IPS-15b (cell line): ENCODE results near the gene COL24A1.
"Not testable (repeated sequence)": the region's sequence is repeated elsewhere in the genome, so short reads cannot be mapped to it uniquely, and the experiment has no call there.

Experiments
- H3K27me3 ChIP-seq: one replicate; pipeline ENCODE4 v1.6.1; 2013; ENCODE audit warnings: low read length; ENCODE audit not compliant: control insufficient read depth, insufficient read depth
- H3K36me3 ChIP-seq: one replicate; pipeline ENCODE4 v1.6.1; 2013; ENCODE audit warnings: low read length; ENCODE audit not compliant: control insufficient read depth, insufficient read depth
- H3K4me1 ChIP-seq: one replicate; pipeline ENCODE4 v1.6.1; 2013; ENCODE audit warnings: mild to moderate bottlenecking, low read length; ENCODE audit not compliant: control insufficient read depth, insufficient read depth
- H3K4me3 ChIP-seq: one replicate; pipeline ENCODE4 v1.5.1; 2013; ENCODE audit warnings: low read depth, low read length
- H3K9ac ChIP-seq: one replicate; pipeline ENCODE4 v1.6.1; 2013; ENCODE audit warnings: low read depth, mild to moderate bottlenecking, low read length
- H3K9me3 ChIP-seq: one replicate; pipeline ENCODE4 v1.6.1; 2013; ENCODE audit warnings: mild to moderate bottlenecking, low read length; ENCODE audit not compliant: control insufficient read depth, insufficient read depth

COL24A1 gene

DNA sequence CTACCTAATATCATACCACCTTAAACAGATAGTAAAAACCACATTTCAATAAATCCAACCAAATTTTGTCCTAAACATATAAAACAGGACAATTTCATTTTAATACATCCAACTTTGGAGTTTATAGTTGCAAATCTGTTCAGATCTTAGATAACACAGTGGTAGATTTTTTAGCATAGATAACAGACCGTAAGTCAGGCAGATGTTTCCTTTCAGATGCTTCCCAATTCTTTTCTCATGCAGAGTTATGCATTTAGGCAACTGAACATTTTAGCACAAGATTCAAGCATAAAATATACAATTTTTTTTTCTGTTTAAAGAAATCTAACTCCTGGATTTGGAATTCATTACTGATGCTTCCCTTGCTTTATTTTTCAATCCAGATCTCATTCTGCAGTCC is 291.8 kb downstream of the COL24A1 start:
- Histone ChIP-seq H3K9ac (no peak overlapping the region), H3K4me3 (no peak overlapping the region), H3K27me3 (no peaks in the 10 kb centered on the region), H3K4me1 (no peaks in the 10 kb centered on the region), H3K36me3 (no peaks in the 10 kb centered on the region), H3K9me3 (no peaks in the 10 kb centered on the region)

DNA sequence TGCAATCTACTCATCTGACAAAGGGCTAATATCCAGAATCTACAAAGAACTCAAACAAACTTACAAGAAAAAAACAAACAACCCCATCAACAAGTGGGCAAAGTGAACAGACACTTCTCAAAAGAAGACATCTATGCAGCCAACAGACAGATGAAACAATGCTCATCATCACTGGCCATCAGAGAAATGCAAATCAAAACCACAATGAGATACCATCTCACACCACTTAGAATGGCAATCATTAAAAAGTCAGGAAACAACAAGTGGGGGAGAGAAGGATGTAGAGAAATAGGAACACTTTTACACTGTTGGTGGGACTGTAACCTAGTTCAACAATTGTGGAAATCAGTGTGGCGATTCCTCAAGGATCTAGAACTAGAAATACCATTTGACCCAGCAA is 292.9 kb downstream of the COL24A1 start:
- H3K4me1 ChIP-seq, H3K4me3 ChIP-seq, H3K36me3 ChIP-seq, H3K9ac ChIP-seq, H3K9me3 ChIP-seq, H3K27me3 ChIP-seq: not testable (repeated sequence)

DNA sequence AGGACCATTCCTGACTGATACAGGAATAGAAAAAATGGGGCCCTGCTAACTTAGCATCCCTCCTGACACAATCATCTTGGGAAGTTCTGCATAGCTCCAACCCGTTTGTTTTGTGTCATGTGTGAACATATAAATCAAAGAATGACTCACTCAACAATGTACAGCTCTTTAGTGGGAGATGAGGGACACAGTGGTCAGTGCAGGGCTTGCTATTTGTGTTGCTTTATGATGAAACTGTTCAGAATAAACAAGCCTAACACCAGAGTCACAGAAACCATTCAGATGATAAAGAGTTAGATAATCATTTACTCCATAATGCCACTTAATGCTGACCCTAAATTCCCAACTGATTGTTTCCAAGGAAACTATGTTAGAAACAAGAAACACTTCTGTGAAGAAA is 294.1 kb downstream of the COL24A1 start:
- no peaks in the 10 kb centered on the region for H3K36me3 ChIP-seq
- no peaks in the 10 kb centered on the region for H3K9me3 ChIP-seq
- no peaks in the 10 kb centered on the region for H3K4me1 ChIP-seq
- H3K9ac ChIP-seq = no peak overlapping the region
- no peaks in the 10 kb centered on the region for H3K27me3 ChIP-seq
- no peak overlapping the region for H3K4me3 ChIP-seq

DNA sequence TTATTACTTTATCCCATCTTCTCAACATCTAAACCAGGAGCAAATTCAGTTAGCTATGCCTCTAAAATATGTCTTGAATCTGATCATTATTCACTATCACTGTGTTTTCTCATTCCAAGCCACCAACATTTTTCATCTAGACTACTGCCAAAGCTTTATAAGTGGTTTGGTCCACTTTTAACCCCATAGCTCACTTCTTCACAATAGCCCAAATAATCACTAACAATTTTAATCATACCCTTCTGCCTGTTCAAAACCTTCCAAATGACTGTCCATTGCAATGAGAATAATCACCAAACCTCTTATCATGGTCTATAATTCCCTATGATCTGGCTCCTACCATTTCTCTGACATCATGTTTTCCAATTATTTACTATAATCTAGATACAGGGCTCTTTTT is 298.6 kb downstream of the COL24A1 start:
- Histone ChIP-seq H3K9ac (no peak overlapping the region), H3K27me3 (no peaks in the 10 kb centered on the region), H3K4me1 (no peaks in the 10 kb centered on the region), H3K36me3 (no peaks in the 10 kb centered on the region), H3K4me3 (no peak overlapping the region), H3K9me3 (no peaks in the 10 kb centered on the region)

DNA sequence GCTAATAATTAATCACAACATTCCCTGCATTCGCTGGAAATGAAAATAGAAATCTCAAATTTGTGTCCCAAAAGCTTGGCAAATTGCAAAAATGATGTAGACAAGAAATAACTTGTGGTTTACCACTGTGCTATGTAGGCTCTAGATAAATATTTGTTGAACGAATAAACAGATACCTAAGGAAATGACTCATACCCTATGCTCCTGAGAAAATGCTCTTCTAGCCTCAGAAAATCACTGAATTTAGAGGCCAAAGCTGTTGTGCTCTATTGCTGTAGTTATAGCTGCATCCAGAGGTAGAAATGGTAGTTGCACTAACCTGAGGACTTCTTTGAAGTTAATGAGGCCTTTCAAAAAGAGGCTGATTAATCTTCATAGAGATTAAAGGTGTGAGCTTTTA is 306.3 kb downstream of the COL24A1 start:
- Histone ChIP-seq H3K27me3 (no peaks in the 10 kb centered on the region), H3K36me3 (no peaks in the 10 kb centered on the region), H3K4me1 (no peaks in the 10 kb centered on the region), H3K4me3 (no peak overlapping the region), H3K9me3 (no peaks in the 10 kb centered on the region), H3K9ac (no peak overlapping the region)

DNA sequence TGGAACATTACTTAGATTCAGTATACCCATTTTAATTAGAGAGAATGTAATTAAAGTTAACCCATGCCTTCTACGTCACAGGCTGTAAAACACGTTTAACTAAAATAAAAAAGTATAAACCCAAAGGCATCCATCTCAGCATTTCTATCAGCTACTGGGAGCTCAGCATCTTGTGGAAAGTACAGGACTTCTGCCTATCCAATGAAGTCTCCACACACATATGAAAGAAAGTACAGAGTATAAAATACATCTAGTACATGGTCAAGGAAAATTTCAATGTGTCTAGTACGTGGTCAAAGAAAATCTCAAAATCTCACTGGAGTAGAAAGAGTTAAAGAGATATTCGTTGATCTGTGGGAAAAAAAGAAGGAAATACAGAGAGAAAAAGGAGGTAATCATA is 306.9 kb downstream of the COL24A1 start:
- Histone ChIP-seq H3K4me3 (no peak overlapping the region), H3K9me3 (no peaks in the 10 kb centered on the region), H3K27me3 (no peaks in the 10 kb centered on the region), H3K9ac (no peak overlapping the region), H3K4me1 (no peaks in the 10 kb centered on the region), H3K36me3 (no peaks in the 10 kb centered on the region)

DNA sequence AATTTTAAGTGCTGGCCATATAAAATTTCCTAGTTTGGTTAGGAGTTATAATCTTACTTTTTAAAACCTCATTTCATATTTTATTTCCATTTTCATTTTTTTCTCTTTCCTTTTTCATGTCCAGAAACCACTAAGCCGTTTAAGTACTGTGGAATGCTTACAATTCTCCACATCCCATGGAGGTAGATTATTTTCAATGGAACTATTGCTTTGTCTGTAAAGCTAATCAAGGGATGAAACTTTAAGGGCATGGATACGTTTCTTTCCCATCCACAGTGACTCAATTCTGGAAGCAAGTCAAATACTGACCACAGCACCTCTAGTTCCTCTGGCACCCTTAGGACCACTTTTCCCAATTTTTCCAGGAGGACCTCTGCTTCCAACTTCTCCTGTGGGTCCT is 309.2 kb downstream of the COL24A1 start:
- Histone ChIP-seq H3K36me3 (no peaks in the 10 kb centered on the region), H3K4me1 (no peaks in the 10 kb centered on the region), H3K9me3 (no peaks in the 10 kb centered on the region), H3K4me3 (no peak overlapping the region), H3K9ac (no peak overlapping the region), H3K27me3 (no peaks in the 10 kb centered on the region)

DNA sequence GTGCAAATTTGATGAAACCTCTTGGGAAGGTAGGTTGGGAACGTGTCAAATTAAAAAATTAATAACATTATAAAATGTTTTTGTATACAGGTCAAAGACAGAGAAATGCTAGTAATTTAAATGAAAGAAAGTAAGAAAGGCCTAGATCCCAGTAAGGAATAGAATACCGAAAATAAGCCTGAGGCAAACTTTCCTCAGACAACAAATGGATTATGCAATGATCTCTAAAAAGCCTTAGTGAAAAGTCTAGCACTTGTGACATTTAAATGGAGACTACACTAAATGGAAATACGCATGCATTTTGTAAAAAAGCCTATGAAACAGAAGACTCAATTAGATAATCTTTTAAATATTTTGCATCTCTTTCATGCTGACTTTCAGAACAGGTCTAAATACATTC is 309.9 kb downstream of the COL24A1 start:
- no peaks in the 10 kb centered on the region for H3K9me3 ChIP-seq
- H3K9ac ChIP-seq = no peak overlapping the region
- H3K4me1 ChIP-seq = no peaks in the 10 kb centered on the region
- no peak overlapping the region for H3K4me3 ChIP-seq
- H3K27me3 ChIP-seq = no peaks in the 10 kb centered on the region
- no peaks in the 10 kb centered on the region for H3K36me3 ChIP-seq

DNA sequence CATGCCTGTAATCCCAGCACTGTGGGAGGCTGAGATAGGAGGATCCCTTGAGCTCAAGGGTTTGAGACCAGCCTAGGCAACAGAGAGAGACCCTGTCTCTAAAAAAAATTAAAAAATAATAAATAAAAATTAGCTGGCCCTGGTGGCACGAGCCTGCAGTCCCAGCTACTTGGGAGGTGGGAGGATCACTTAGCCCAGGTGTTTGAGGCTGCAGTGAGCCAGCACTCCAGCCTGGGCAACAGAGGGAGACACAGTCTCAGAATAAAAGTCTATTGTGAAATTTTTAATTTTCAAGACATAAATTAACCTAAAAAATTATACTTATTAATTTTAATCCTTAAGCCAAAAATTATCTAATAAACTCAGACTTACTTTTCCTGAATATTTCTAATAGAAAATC is 317.1 kb downstream of the COL24A1 start:
- no peaks in the 10 kb centered on the region for H3K9me3 ChIP-seq
- H3K4me3 ChIP-seq = no peak overlapping the region
- no peaks in the 10 kb centered on the region for H3K4me1 ChIP-seq
- no peaks in the 10 kb centered on the region for H3K27me3 ChIP-seq
- H3K36me3 ChIP-seq = no peaks in the 10 kb centered on the region
- no peak overlapping the region for H3K9ac ChIP-seq

DNA sequence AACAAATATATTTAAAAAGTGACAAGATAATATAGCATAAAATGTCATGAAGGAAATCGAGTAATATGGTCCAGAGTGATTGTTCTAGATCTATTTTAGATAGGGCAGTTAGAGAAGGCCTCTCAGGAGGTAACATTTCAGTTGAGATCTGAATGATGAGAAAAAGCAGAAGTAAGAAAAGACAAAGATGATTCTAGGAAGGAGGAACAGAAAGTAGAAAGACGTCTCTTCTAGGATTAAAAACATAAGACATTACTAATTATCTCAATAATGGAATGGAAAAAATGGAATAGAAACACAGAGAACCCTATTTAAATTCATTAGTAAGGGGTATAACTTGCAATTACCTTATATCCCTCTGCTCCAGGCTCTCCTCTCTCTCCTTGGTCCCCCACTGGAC is 318.3 kb downstream of the COL24A1 start:
- H3K4me3 ChIP-seq = no peak overlapping the region
- H3K4me1 ChIP-seq = no peaks in the 10 kb centered on the region
- H3K9ac ChIP-seq = no peak overlapping the region
- H3K27me3 ChIP-seq = no peaks in the 10 kb centered on the region
- no peaks in the 10 kb centered on the region for H3K9me3 ChIP-seq
- H3K36me3 ChIP-seq = no peaks in the 10 kb centered on the region

DNA sequence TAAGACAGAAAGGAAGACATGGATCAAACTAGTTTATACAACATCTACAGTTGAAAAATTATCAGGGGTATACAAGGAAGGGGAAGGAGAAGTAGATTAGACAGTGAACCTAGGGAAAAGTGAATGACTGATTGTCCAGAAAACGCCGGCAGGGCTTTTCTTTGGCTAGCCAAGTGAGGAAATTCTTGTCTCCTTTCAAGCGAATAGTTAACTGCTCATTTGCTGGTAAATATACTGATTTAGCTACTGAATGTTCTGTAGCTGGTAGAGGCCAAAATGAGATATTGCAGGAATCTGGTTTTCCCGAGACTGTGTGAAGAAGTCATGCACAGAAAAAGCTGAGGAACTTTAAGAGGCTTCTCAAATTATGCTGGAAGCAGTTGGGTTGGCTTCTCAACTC is 319.8 kb downstream of the COL24A1 start:
- Histone ChIP-seq H3K9me3 (no peaks in the 10 kb centered on the region), H3K9ac (no peak overlapping the region), H3K27me3 (no peaks in the 10 kb centered on the region), H3K4me1 (no peaks in the 10 kb centered on the region), H3K36me3 (no peaks in the 10 kb centered on the region), H3K4me3 (no peak overlapping the region)

DNA sequence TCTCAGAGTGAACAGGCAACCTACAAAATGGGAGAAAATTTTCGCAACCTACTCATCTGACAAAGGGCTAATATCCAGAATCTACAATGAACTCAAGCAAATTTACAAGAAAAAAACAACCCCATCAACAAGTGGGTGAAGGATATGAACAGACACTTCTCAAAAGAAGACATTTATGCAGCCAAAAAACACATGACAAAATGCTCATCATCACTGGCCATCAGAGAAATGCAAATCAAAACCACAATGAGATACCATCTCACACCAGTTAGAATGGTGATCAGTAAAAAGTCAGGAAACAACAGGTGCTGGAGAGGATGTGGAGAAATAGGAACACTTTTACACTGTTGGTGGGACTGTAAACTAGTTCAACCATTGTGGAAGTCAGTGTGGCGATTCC is 323.4 kb downstream of the COL24A1 start:
- not testable (repeated sequence) for H3K27me3 ChIP-seq, H3K4me3 ChIP-seq, H3K4me1 ChIP-seq, H3K9ac ChIP-seq, H3K36me3 ChIP-seq, H3K9me3 ChIP-seq

DNA sequence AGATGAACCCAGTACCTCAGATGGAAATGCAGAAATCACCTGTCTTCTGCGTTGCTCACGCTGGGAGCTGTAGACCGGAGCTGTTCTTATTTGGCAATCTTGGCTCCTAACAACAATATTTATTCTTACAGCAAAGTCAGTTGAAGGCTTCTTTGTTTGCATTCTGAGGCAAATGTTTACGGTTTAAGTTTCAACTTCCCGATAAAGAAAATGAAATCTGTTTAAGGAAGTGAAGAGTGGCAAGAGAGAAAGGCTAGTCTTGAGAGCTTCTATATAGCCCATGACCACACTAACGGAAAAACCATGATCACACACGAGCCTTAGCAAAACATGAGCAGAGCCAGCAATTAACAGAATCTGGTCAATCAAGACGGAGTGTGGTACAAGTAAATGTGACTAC is 325.7 kb downstream of the COL24A1 start:
- no peaks in the 10 kb centered on the region for H3K36me3 ChIP-seq
- no peaks in the 10 kb centered on the region for H3K4me1 ChIP-seq
- H3K9ac ChIP-seq = no peak overlapping the region
- no peaks in the 10 kb centered on the region for H3K27me3 ChIP-seq
- H3K4me3 ChIP-seq = no peak overlapping the region
- peaks cover 5% of the 10 kb centered on the region for H3K9me3 ChIP-seq
